Measurements from ENCODE around the gene SNX32. TPM values are rescaled to one million over a fixed set of nuclear protein-coding genes. Genes with fewer than 3 reads are reported as not detected.
A peak's percentile ranks its signal among the peaks of the same experiment; 100 is the strongest.

Gene SNX32
- total RNA-seq = 0.64 and 0.96 TPM in 2 replicates

- Mint-ChIP-seq H3K4me1 (ENCODE audit: low read depth) (peaks cover 20% of the 10 kb centered on the region), H3K27me3 (ENCODE audit: low read depth) (peaks cover 7% of the 10 kb centered on the region), H3K27ac (no peak within 1 kb of the TSS), H3K9me3 (no peaks in the 10 kb centered on the region), H3K36me3 (ENCODE audit: low read depth) (no peaks in the 10 kb centered on the region), H3K4me3 (ENCODE audit: low read depth) (no peak within 1 kb of the TSS)
- intact Hi-C loops (cut with micrococcal nuclease) = no loop called here
- DNase-seq (ENCODE audit: low spot score) = peak; percentile 95
Observed at GRCh38 chr11:65833297-65834030, at the start of gene SNX32. SNX32 (plus strand) TSS chr11:65833963; CDS start chr11:65834066, 103 bp downstream.

GRCh38 chr11:65785319-65786007 lies 48.3 kb upstream of the SNX32 start:
- H3K4me3 Mint-ChIP-seq (ENCODE audit: low read depth) = peak overlapping the region; percentile 51
- H3K27me3 Mint-ChIP-seq (ENCODE audit: low read depth) = peaks cover 39% of the 10 kb centered on the region
- no peak for DNase-seq (ENCODE audit: low spot score)
- peak overlapping the region; percentile 6 for H3K27ac Mint-ChIP-seq
- peaks cover 3% of the 10 kb centered on the region for H3K36me3 Mint-ChIP-seq (ENCODE audit: low read depth)
- peaks cover 23% of the 10 kb centered on the region for H3K4me1 Mint-ChIP-seq (ENCODE audit: low read depth)
- no peaks in the 10 kb centered on the region for H3K9me3 Mint-ChIP-seq
- intact Hi-C loops (cut with micrococcal nuclease) = no loop called here

- no peaks in the 10 kb centered on the region for H3K9me3 Mint-ChIP-seq
- DNase-seq (ENCODE audit: low spot score) = no peak
- intact Hi-C loops (cut with micrococcal nuclease) = no loop called here
- H3K27ac Mint-ChIP-seq = no peak overlapping the region
- H3K36me3 Mint-ChIP-seq (ENCODE audit: low read depth) = peaks cover 3% of the 10 kb centered on the region
- peaks cover 39% of the 10 kb centered on the region for H3K27me3 Mint-ChIP-seq (ENCODE audit: low read depth)
- H3K4me3 Mint-ChIP-seq (ENCODE audit: low read depth) = peak overlapping the region; percentile 51
- peaks cover 30% of the 10 kb centered on the region for H3K4me1 Mint-ChIP-seq (ENCODE audit: low read depth)
Observed at GRCh38 chr11:65786008-65786785, 47.6 kb upstream of the SNX32 start.

GRCh38 chr11:65786786-65787636 lies 46.8 kb upstream of the SNX32 start, which contains the start of gene OVOL1:
OVOL1 (plus strand) TSS chr11:65787063; CDS start chr11:65787374, 311 bp downstream.
- DNase-seq (ENCODE audit: low spot score) = no peak
- no peaks in the 10 kb centered on the region for H3K9me3 Mint-ChIP-seq
- H3K36me3 Mint-ChIP-seq (ENCODE audit: low read depth) = peaks cover 3% of the 10 kb centered on the region
- intact Hi-C loops (cut with micrococcal nuclease) = no loop called here
- peak within 1 kb of the TSS; percentile 51 for H3K4me3 Mint-ChIP-seq (ENCODE audit: low read depth)
- H3K27me3 Mint-ChIP-seq (ENCODE audit: low read depth) = peaks cover 39% of the 10 kb centered on the region
- H3K27ac Mint-ChIP-seq = no peak within 1 kb of the TSS
- peaks cover 37% of the 10 kb centered on the region for H3K4me1 Mint-ChIP-seq (ENCODE audit: low read depth)

GRCh38 chr11:65787649-65788622 lies 45.8 kb upstream of the SNX32 start:
- H3K36me3 Mint-ChIP-seq (ENCODE audit: low read depth) = peaks cover 3% of the 10 kb centered on the region
- H3K4me3 Mint-ChIP-seq (ENCODE audit: low read depth) = peak overlapping the region; percentile 73
- peaks cover 38% of the 10 kb centered on the region for H3K27me3 Mint-ChIP-seq (ENCODE audit: low read depth)
- intact Hi-C loops (cut with micrococcal nuclease) = no loop called here
- DNase-seq (ENCODE audit: low spot score) = no peak
- no peaks in the 10 kb centered on the region for H3K9me3 Mint-ChIP-seq
- H3K4me1 Mint-ChIP-seq (ENCODE audit: low read depth) = peaks cover 38% of the 10 kb centered on the region
- peak overlapping the region; percentile 62 for H3K27ac Mint-ChIP-seq

- intact Hi-C loops (cut with micrococcal nuclease) = no loop called here
- Mint-ChIP-seq H3K27ac (no peak overlapping the region), H3K4me1 (ENCODE audit: low read depth) (peaks cover 34% of the 10 kb centered on the region), H3K4me3 (ENCODE audit: low read depth) (no peak overlapping the region), H3K9me3 (no peaks in the 10 kb centered on the region), H3K36me3 (ENCODE audit: low read depth) (peaks cover 3% of the 10 kb centered on the region), H3K27me3 (ENCODE audit: low read depth) (peaks cover 37% of the 10 kb centered on the region)
- no peak for DNase-seq (ENCODE audit: low spot score)
Observed at GRCh38 chr11:65788821-65789220, 44.9 kb upstream of the SNX32 start.

- intact Hi-C loops (cut with micrococcal nuclease) = no loop called here
- no peak for DNase-seq (ENCODE audit: low spot score)
- Mint-ChIP-seq H3K27ac (no peak overlapping the region), H3K4me3 (ENCODE audit: low read depth) (no peak overlapping the region), H3K36me3 (ENCODE audit: low read depth) (peaks cover 3% of the 10 kb centered on the region), H3K27me3 (ENCODE audit: low read depth) (peaks cover 35% of the 10 kb centered on the region), H3K4me1 (ENCODE audit: low read depth) (peaks cover 32% of the 10 kb centered on the region), H3K9me3 (no peaks in the 10 kb centered on the region)
Observed at GRCh38 chr11:65789230-65790103, 44.3 kb upstream of the SNX32 start.

- DNase-seq (ENCODE audit: low spot score) = no peak
- peaks cover 28% of the 10 kb centered on the region for H3K27me3 Mint-ChIP-seq (ENCODE audit: low read depth)
- intact Hi-C loops (cut with micrococcal nuclease) = no loop called here
- H3K9me3 Mint-ChIP-seq = no peaks in the 10 kb centered on the region
- H3K27ac Mint-ChIP-seq = peak overlapping the region; percentile 11
- no peak overlapping the region for H3K4me3 Mint-ChIP-seq (ENCODE audit: low read depth)
- H3K4me1 Mint-ChIP-seq (ENCODE audit: low read depth) = peaks cover 28% of the 10 kb centered on the region
- peaks cover 3% of the 10 kb centered on the region for H3K36me3 Mint-ChIP-seq (ENCODE audit: low read depth)
Observed at GRCh38 chr11:65790104-65790901, 43.5 kb upstream of the SNX32 start.

- Mint-ChIP-seq H3K27ac (peak overlapping the region; percentile 55), H3K4me3 (ENCODE audit: low read depth) (no peak overlapping the region), H3K27me3 (ENCODE audit: low read depth) (peaks cover 21% of the 10 kb centered on the region), H3K36me3 (ENCODE audit: low read depth) (peaks cover 3% of the 10 kb centered on the region), H3K9me3 (no peaks in the 10 kb centered on the region), H3K4me1 (ENCODE audit: low read depth) (peaks cover 22% of the 10 kb centered on the region)
- intact Hi-C loops (cut with micrococcal nuclease) = loop anchor here (1.0 kb wide), 1 partner anchor 11 kb away; the partner anchor contains the start of gene AP5B1
- DNase-seq (ENCODE audit: low spot score) = no peak
Observed at GRCh38 chr11:65790902-65791650, 42.7 kb upstream of the SNX32 start.
